COLO829 (cell line): ENCODE measurements around the gene MYOF.
"Not testable (repeated sequence)": the region's sequence is repeated elsewhere in the genome, so short reads cannot be mapped to it uniquely, and the experiment has no call there.

Experiments used
- DNase-seq: peaks from one replicate; pipeline ENCODE4 v3.0.0; 2012; ENCODE audit warnings: low spot score

Gene MYOF

GRCh38 chr10:93342366-93342765 lies 139.8 kb downstream of the MYOF start:
- DNase-seq = no peak

GRCh38 chr10:93337309-93337721 lies 144.8 kb downstream of the MYOF start:
- no peak for DNase-seq

GRCh38 chr10:93336678-93337077 lies 145.5 kb downstream of the MYOF start:
- no peak for DNase-seq

GRCh38 chr10:93336110-93336509 lies 146.0 kb downstream of the MYOF start:
- DNase-seq = no peak

- DNase-seq = peak; percentile 80
These were observed 147.2 kb downstream of the MYOF start for GRCh38 chr10:93334901-93335327.

- no peak for DNase-seq
These were observed 148.0 kb downstream of the MYOF start for GRCh38 chr10:93334181-93334580.

- DNase-seq = no peak
These were observed 148.7 kb downstream of the MYOF start for GRCh38 chr10:93333278-93333978.

GRCh38 chr10:93330824-93331223 lies 151.3 kb downstream of the MYOF start:
- no peak for DNase-seq

- DNase-seq = no peak
These were observed 162.2 kb downstream of the MYOF start for GRCh38 chr10:93319896-93320295.

GRCh38 chr10:93319096-93319495 lies 163.0 kb downstream of the MYOF start:
- no peak for DNase-seq

- DNase-seq = no peak
These were observed 166.9 kb downstream of the MYOF start for GRCh38 chr10:93315246-93315645.

- not testable (repeated sequence) for DNase-seq
These were observed 167.5 kb downstream of the MYOF start for GRCh38 chr10:93314656-93315055.

GRCh38 chr10:93313798-93314197 lies 168.3 kb downstream of the MYOF start:
- no peak for DNase-seq

- no peak for DNase-seq
These were observed 173.1 kb downstream of the MYOF start for GRCh38 chr10:93309062-93309461.

- DNase-seq = no peak
These were observed 177.0 kb downstream of the MYOF start for GRCh38 chr10:93305122-93305521.

GRCh38 chr10:93300981-93301380 lies 181.2 kb downstream of the MYOF start:
- DNase-seq = no peak

- DNase-seq = no peak
These were observed 181.7 kb downstream of the MYOF start for GRCh38 chr10:93300288-93300917.

- no peak for DNase-seq
These were observed 182.4 kb downstream of the MYOF start for GRCh38 chr10:93299606-93300287.

GRCh38 chr10:93299195-93299594 lies 182.9 kb downstream of the MYOF start:
- DNase-seq = no peak

- no peak for DNase-seq
These were observed 186.0 kb downstream of the MYOF start for GRCh38 chr10:93296151-93296550.

- DNase-seq = peak; percentile 85
These were observed 188.1 kb downstream of the MYOF start for GRCh38 chr10:93293999-93294398.

- no peak for DNase-seq
These were observed 191.3 kb downstream of the MYOF start for GRCh38 chr10:93290661-93291354.
